Right lung (tissue), 5 donors: ENCODE results near the gene BAMBI. TPM values are rescaled to one million over a fixed set of nuclear protein-coding genes. Genes with fewer than 3 reads are reported as not detected.

Source experiments
- DNase-seq, 2 donors: peaks; one replicate each; pipeline ENCODE4 v3.0.0-alpha.2; 2013
- polyA plus RNA-seq, 5 donors: library from polyadenylated mRNA; unstranded; fragments of 120-200 nt; gene quantifications; one replicate each; pipeline versions ENCODE4 v1.2.1 to v1.2.3, GENCODE V29; 2013; ENCODE audit warnings: inconsistent platforms in 1 of 5, low replicate concordance in 1 of 5; ENCODE audit not compliant: insufficient read length in 5 of 5, insufficient read depth in 1 of 5

BAMBI gene
- polyA plus RNA-seq, 5 donors = 104 to 151 (median 136) TPM

GRCh38 chr10:28668363-28669226 is 8.7 kb upstream of the BAMBI start:
- peak in 1 of 2 donors; percentile 72 for DNase-seq

GRCh38 chr10:28669227-28670173 is 7.8 kb upstream of the BAMBI start:
- DNase-seq = no peak

- no peak for DNase-seq
These were observed 2.5 kb upstream of the BAMBI start for GRCh38 chr10:28674782-28675181.

- no peak for DNase-seq
These were observed 874 bp upstream of the BAMBI start for GRCh38 chr10:28676326-28676967.

- no peak for DNase-seq
These were observed 766 bp downstream of the BAMBI start for GRCh38 chr10:28677888-28678686.

GRCh38 chr10:28678687-28679457 is 1.6 kb downstream of the BAMBI start:
- peak in 1 of 2 donors; percentile 67 for DNase-seq

- no peak for DNase-seq
These were observed 2.4 kb downstream of the BAMBI start for GRCh38 chr10:28679581-28680357.

GRCh38 chr10:28680358-28680752 is 3.0 kb downstream of the BAMBI start:
- no peak for DNase-seq

GRCh38 chr10:28681291-28681763 is 4.0 kb downstream of the BAMBI start:
- DNase-seq = no peak

- DNase-seq = no peak
These were observed 4.8 kb downstream of the BAMBI start for GRCh38 chr10:28681928-28682750.

- DNase-seq = no peak
These were observed 7.0 kb downstream of the BAMBI start for GRCh38 chr10:28684157-28684985.

- DNase-seq = no peak
These were observed 7.8 kb downstream of the BAMBI start for GRCh38 chr10:28684986-28685580.

- DNase-seq = no peak
These were observed 8.4 kb downstream of the BAMBI start for GRCh38 chr10:28685717-28686116.

GRCh38 chr10:28686835-28687682 is 9.7 kb downstream of the BAMBI start:
- no peak for DNase-seq

GRCh38 chr10:28687683-28688001 is 10.3 kb downstream of the BAMBI start:
- DNase-seq = no peak

GRCh38 chr10:28690545-28690944 is 13.2 kb downstream of the BAMBI start:
- DNase-seq = no peak
